ENCODE measurements around the gene SLFN5.
"Not testable (repeated sequence)": the region's sequence is repeated elsewhere in the genome, so short reads cannot be mapped to it uniquely, and the experiment has no call there.

Gene SLFN5

GRCh38 chr17:35243561-35244340, 879 bp downstream of the SLFN5 start:
- DNase-seq: peak; percentile 77

- peak; percentile 89 for DNase-seq
These were observed 1.7 kb downstream of the SLFN5 start for GRCh38 chr17:35244341-35245195.

- no peak for DNase-seq
These were observed 2.3 kb downstream of the SLFN5 start for GRCh38 chr17:35245196-35245486.

GRCh38 chr17:35252651-35253050, 9.8 kb downstream of the SLFN5 start:
- DNase-seq: no peak

GRCh38 chr17:35254107-35254773, 11.4 kb downstream of the SLFN5 start:
- DNase-seq: no peak

GRCh38 chr17:35255316-35255715, 12.4 kb downstream of the SLFN5 start:
- no peak for DNase-seq

DNA sequence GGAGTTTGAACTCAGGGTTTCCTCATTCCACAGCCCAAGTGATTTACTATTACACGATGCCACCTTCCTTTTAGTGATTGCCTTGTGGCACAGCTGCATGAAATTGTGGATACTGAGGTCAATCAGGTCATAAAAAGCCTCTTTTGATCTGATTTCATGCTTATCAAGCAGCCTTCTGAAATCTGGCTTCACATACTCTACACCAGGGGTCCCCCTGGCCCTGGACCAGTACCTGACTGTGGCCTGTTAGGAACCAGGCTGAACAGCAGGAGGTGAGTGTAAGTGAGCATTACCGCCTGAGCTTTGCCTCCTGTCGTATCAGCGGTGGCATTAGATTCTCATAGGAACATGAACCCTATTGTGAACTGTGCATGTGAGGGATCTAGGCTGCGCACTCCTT, 13.8 kb downstream of the SLFN5 start:
- no peak for DNase-seq

GRCh38 chr17:35257208-35257659, 14.4 kb downstream of the SLFN5 start:
- DNase-seq: no peak

GRCh38 chr17:35259001-35259400, 16.1 kb downstream of the SLFN5 start:
- DNase-seq: no peak

GRCh38 chr17:35265071-35265470, 22.2 kb downstream of the SLFN5 start:
- DNase-seq: no peak

GRCh38 chr17:35265566-35266141, 22.8 kb downstream of the SLFN5 start:
- DNase-seq: no peak

DNA sequence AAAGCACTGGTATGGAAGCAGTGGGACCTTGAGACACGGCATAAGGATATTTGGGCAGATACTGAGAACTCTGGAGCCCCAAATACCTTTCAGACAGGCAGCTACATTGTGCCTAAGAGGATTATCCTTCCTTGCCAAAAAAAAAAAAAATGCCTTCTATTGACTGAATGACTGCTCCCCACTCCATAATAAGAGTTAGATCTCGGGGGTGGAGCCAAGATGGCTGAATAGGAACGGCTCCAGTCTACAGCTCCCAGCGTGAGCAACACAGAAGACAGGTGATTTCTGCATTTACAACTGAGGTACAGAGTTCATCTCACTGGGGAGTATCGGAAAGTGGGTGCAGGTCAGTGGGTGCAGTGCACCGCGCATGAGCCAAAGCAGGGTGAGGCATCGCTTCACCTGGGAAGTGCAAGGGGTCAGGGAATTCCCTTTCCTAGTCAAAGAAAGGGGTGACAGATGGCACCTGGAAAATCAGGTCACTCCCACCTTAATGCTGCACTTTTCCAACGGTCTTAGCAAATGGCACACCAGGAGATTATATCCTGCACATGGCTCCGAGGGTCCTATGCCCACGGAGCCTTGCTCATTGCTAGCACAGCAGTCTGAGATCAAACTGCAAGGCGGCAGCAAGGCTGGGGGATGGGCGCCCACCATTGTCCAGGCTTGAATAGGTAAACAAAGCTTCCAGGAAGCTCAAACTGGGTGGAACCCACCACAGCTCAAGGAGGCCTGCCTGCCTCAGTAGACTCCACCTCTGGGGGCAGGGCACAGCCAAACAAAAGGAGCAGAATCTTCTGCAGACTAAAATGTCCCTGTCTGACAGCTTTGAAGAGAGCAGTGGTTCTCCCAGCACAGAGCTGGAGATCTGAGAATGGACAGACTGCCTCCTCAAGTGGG, 31.5 kb downstream of the SLFN5 start:
- not testable (repeated sequence) for DNase-seq

GRCh38 chr17:35278454-35278853, 35.6 kb downstream of the SLFN5 start:
- DNase-seq: not testable (repeated sequence)

DNA sequence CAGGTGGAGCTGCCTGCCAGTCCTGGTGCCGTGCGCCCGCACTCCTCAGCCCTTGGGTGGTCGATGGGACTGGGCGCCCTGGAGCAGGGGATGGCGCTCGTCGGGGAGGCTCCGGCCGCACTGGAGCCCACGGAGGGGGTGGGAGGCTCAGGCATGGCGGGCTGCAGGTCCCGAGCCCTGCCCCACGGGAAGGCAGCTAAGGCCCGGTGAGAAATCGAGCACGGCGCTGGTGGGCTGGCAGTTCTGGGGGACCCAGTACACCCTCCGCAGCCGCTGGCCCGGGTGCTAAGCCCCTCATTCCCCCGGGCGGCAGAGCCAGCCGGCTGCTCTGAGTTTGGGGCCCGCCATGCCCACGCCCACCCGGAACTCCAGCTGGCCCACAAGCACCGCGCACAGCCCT, 36.0 kb downstream of the SLFN5 start:
- DNase-seq: not testable (repeated sequence)

GRCh38 chr17:35283767-35284166, 40.9 kb downstream of the SLFN5 start:
- no peak for DNase-seq

GRCh38 chr17:35284955-35285354, 42.1 kb downstream of the SLFN5 start:
- DNase-seq: no peak

GRCh38 chr17:35286120-35286781, 43.4 kb downstream of the SLFN5 start:
- no peak for DNase-seq

DNA sequence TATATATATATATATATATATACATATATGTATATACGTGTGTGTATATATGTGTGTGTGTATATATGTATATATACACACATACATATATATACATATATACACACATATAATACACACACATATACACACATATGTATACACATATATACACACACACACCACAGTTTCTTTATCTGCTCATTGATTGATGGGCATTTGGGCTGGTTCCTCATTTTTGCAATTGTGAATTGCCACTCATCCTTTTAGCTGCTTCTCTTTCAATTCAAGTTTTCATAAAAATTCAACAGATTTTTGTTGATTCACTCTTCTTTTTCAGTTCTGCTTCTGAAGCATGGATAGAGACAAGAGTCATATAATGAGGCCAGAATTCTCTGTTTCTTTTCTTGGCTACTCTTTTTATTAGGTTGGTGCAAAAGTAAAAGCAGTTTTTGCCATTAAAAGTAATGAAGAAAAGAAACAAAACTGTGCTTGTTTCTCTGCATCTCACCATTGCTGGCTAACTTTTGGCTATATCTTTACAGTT, 44.5 kb downstream of the SLFN5 start:
- no peak for DNase-seq

DNA sequence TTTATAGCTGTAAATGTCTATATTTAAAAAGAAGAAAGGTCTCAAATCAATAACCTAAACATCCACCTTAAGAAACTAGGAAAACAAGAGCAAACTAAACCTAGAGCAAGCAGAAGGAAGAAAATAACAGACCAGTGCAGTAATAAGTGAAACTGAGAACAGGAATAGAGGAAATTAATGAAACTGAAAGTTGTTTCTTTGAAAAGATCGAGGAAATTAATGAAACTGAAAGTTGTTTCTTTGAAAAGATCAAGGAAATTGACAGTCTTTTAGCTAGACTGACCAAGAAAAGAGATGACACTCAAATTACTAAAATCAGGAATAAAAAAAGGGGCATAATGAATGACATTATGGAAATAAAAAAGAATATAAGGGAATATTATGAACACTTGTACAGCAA, 46.4 kb downstream of the SLFN5 start:
- DNase-seq: no peak

GRCh38 chr17:35291802-35292201, 48.9 kb downstream of the SLFN5 start:
- DNase-seq: no peak

- no peak for DNase-seq
These were observed 50.4 kb downstream of the SLFN5 start for GRCh38 chr17:35293151-35293847.
